Fibroblast of skin of back (primary cell): ENCODE data around the gene CALML5.
A peak's percentile ranks its signal among the peaks of the same experiment; 100 is the strongest.
"Not testable (repeated sequence)": the region's sequence is repeated elsewhere in the genome, so short reads cannot be mapped to it uniquely, and the experiment has no call there.

Experiments
- DNase-seq: peaks from one replicate; pipeline ENCODE4 v3.0.0-alpha.2; 2013

The CALML5 gene

DNA sequence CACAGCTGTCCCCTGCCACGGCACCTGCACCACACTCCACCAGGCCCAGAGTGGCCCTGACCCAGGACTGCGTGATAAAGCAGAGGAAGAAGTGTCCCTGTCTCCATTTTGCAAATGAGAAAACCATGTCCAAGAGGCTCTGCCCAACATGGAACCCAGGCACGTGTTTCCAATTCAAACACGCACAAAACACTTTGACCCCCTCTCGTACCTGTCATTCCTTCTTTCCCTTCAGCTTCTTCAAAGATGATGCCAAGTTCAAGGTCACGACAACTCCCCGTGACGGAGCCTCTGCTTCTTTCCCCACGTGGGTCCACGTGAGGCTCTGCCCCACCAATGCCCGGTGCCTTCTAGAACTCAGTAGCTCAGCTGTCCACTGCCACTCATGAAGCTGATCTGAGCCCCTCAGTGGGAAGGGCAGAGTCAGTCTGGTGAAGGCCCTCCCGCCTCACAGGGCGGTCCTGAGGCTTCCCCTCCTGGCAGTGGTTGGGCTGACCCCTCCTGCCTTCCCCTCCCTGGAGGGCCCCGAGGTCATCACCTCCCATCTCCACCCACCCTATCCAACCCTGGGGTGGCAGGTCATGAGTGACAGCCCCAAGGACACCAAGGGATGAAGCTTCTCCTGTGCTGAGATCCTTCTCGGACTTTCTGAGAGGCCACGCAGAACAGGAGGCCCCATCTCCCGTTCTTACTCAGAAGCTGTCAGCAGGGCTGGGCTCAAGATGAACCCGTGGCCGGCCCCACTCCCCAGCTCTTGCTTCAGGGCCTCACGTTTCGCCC is 19.0 kb downstream of the CALML5 start:
- DNase-seq: no peak

DNA sequence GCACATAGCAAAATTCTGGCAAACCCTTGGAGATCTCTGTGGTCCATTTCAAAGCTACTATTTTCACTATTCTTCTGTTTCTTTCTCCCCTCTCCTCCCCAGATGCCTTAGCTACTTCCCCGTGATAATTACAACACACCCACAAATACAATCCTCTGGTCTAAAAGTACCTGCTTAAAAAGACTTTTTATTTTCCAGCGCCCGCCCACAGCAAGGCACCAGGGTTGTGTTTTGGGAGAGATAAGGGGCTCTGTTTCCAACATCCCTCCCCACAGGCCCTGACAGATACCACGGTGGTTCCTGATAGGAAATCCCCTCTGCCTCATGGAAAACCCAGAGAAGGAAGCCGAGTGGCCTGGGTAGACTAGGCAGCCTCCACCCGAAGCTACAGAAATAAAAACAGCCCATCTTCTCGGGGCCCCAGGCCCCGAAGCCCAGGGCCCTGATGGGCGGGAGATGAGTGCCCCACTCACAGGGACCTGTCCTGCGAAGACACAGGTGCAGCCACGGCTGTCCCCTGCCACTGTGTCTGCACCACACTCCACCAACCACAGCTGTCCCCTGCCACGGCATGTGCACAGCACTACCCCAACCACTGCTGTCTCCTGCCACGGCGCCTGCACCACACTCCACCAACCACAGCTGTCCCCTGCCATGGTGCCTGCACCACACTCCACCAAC is 19.7 kb downstream of the CALML5 start:
- no peak for DNase-seq

DNA sequence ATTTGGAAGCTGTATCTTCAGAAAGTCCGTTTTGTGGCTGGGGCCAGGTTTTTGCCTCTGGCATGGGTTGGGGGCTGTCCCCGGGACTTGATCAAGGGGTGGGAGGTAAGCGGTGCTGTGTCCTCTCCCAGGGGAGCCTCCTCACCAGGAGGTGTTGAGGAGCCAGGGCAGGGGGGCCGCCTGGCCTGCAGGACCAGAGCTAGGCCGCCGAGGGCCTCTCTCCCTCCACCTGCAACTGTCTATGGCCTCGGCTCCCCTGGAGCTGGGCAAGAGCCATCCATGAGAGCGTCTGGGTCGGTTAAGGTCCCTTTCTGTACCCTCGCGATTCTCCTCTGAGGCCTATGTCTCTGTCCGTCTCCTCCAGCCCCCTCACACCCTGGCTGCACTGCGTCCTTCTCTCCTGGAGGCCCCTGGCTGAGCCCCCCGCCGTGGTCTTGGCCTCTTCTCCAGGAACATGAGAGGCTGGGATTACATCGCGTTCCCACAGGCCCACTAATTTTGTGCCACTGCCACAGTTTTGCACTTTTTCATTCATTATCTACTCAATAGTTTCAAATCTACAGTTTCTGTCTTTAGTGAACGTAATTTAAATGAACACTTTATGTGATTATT is 20.6 kb downstream of the CALML5 start:
- DNase-seq: no peak

DNA sequence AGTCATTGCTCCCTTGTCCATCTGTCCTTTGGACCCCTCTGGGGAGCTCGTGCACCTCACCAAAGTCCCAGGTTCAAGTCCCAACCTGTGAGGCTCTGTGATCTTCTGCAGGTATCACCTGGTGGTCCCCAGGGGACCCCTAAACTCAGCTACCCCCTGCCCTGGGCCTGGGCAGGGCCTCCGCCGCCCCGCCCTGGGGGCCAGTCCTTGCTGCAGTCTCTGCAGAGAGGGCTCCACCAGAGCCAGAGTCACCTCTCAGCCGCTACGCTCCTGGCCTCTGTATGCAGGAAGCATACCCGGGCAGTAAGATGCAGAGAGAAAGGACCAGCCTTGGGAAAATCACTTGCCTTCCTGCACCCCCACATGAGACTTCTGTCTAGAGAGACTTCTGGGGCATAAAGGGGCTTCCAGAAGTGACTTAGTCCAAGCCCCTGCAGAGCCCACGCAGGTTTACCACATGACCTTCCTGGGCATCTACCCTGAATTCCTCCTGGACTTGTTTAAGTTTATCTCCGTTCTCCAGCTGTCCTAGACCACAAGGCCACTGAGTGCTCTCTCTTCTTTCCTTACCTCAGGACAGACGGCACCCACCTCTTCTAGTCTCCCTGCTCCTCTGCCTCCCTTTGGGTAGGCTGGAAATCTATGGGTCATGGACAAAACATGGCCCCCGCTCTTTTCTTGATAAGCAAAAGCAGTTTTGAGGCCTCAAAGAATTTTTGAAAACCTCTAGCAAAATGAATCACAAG is 21.2 kb downstream of the CALML5 start:
- DNase-seq: no peak

DNA sequence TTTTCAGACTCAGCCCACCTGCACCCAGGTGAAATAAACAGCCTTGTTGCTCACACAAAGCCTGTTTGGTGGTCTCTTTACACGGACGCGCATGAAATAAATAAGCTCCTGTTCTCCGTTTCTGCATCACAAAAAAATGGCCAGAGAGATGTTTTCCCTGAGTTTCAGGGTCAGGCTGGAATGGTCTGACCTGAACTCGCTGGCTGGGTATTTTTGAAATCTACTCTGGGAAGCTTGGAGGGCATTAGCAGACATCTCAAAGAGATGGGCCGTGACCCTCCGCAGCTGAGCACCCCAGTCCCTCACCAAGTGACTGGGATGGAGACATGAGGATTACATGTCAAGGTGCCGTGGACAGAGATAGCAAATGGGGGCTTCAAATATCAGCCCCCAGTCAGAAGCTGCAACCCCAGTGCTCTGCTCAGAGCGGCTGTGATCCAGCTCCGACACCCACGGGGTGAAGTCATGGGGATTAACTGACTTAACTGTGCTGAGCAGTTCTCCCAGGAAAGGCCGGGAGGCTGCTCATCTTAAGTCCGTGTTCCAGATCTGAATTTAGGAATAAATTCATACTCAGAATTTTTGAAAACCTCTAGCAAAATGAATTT is 22.3 kb downstream of the CALML5 start:
- no peak for DNase-seq

DNA sequence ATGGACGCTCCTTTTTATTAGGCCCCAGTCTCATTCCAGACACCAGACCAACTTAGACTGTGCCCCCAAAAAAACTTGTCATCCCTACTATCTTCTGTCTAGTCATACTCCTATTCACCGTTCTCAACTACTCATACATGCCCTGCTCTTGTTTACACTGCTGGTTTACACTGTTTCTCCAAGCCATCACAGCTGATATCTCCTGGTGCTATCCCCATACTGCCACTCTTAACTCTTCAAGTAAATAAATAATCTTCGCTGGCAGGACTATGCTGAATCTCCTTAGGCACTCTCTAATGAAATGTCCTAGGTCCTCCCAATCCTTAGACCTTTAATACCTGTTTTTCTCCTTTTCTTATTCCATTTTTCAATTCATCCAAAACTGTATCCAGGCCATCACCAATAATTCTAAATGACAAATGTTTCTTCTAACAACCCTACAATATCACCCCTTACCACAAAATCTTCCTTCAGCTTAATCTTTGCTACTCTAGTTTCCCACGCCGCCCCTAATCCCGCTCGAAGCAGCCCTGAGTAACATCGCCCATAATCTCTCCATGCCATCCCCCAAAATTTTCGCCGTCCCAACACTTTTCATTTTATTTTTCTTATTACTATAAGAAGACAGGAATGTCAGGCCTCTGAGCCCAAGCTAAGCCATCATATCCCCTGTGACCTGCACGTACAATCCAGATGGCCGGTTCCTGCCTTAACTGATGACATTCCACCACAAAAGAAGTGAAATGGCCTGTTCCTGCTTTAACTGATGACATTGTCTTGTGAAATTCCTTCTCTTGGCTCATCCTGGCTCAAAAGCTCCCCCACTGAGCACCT is 23.2 kb downstream of the CALML5 start:
- not testable (repeated sequence) for DNase-seq

DNA sequence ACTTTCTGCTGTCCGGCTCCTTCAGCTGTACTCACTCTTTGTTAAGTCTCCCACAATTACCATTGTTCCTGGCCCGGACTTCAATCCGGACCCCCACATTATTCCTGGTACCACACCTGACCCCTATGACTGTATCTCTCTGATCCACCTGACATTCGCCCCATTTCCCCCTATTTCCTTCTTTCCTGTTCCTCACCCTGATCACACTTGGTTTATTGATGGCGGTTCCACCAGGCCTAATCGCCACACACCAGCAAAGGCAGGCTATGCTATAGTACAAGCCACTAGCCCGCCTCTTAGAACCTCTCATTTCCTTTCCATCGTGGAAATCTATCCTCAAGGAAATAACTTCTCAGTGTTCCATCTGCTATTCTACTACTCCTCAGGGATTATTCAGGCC is 24.3 kb downstream of the CALML5 start:
- not testable (repeated sequence) for DNase-seq

DNA sequence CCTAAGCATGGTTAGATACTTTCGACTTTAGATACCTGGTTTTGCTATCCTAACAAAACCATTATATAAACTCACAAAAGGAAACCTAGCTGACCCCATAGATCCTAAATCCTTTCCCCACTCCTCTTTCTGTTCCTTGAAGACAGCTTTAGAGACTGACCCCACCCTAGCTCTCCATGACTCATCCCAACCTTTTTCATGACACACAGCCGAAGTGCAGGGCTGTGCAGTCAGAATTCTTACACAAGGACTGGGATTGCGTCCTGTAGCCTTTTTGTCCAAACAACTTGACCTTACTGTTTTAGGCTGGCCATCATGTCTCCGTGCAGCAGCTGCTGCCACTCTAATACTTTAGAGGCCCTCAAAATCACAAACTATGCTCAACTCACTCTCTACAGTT is 24.7 kb downstream of the CALML5 start:
- DNase-seq: peak; percentile 19

DNA sequence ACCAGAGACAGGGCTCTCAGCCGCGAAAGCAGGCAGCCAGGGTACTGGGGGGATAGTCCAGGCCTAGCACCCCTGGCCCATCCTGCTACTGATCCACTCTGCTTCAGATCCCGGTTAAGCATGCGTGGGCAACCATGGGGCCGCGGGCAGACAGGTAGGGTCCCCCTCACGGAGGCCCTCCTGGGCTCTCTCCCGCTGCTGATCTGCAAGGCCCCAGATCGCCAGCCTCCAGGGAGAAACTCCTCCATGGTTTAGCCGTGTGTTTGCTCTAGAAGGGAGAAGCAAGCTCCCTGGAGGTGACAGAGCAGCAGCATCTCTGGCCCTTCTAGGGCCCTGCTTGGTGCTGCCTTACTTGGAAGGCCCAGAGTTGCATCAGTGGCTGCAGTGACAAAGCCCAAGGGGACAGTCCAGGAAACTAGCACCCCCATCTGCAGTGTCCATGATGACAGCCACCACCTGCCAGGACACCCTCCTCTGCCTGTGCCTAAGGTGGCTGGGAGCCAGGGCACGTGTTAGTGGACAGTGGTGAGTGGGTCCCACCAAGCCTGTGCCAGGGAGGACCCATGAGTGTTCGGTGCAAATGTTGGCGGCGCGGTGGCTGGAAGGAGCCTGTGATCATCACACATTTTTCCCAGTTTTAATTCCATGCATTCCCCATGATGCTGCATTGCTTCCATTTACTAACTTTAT is 29.2 kb downstream of the CALML5 start:
- no peak for DNase-seq

DNA sequence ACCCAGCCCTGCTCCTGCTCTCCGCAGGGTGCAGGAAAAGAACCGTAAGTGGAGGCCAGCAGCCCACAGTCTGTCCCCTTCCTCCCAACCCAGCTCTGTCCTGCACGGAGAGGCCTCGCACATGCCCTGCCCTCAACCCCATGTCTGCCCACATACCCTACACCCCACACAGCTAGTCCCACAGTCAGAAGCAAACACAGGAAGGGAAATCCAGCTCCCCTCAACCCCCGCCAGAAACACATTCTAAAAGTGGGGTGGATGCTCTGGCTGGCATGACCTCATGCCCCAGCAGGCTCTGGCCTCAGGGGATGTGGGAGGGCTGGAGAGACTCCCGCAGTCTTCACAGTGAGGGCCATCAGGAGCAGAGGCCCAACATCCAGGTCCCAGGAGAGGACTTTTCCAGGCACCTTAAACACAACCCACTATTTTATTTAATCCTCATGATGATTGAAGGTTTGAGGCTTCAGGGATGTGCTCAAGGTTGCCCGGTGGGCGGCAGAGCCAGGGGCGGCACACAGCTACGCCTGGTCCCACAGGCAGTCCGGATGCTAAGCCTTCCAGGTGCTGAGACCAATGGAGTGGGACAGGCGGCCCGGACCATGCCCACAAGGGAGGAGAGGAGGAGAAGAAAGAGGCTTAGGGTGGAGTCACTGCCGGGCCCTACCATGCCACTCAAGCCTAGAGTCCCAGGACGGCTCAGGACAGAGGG is 29.9 kb downstream of the CALML5 start:
- DNase-seq: no peak

DNA sequence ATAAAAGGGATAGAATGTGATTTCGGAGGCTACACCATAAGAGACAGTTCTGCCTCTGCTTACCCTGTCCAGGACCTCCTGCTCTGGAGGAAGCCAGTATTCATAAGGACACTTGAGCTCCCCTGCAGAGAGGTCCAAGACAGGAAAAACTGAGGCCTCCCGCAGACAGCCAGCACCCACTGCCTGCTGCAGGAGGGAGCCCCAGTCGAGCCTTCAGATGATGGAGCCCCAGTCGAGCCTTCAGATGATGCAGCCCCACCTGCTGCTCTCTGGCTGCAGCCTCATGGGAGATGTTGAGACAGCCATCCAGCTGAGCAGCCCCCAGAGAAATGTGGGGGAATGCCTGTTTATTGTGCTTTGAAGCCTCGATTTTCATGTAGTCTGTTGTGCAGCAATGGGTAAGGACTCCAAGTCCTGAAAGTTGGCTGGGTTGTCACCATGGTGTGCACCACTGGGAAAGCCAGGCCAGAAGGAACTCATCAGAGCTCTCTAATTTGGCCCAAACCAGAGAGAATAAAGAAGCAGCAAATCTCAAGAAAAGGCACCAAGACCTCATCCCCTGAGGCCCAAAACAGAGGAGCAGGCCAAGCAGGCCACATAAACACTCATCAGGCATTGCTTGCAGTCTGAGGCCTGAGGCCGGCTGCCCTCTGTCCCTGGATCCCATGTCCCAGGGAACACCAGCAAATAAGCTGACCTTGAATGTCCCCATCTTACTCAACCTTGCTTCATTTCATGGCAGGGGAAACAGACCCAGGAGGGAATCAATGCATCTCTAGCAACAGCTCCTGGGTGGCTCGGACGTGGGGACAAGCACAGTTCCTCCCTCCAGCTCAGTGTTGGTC is 30.9 kb downstream of the CALML5 start:
- no peak for DNase-seq

DNA sequence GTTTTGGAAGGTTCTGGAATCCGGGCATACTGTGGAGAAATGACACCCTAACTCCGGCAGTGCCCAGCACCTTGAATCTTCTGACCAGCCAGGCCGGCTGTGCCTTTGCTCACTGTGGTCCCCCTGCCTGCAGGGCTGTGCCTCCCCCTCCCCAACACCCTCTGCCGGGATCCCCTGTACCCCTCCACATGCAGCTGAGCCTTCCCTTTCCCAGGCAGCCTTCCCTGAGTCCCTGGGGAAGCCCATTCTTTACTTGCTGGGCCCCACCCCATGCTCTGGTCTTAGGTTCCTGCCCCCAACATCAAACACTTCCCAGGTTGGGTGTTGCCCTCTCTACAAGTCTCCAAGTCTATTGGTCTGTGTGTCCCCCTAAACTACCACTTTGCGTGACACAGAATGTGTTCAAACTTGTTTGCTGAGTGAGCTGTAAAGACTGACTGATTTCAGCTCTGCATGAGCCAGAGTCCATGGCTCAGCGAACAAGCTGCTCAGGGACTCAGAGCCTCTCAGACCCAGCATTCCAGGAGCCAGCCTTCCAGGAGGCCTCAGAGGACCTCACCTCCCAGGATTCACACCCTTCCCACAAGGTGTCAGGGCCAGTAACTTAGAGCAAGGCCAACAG is 31.6 kb downstream of the CALML5 start:
- no peak for DNase-seq

DNA sequence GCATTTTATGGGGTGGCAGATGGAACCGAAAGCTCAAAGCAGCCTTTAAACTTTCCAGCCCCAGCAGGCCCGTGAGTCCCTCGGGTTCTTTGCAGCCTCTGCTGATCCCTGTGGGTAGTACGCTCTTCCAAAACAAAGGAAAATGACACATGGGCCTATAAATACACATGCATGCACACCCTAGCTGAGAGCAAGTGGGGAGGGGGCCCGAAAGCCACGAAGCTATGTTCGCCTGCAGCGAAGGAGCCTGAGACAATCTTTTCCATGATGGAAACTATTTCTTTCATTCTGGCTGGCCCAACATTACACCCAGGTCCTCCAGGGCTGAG is 32.2 kb downstream of the CALML5 start:
- no peak for DNase-seq

DNA sequence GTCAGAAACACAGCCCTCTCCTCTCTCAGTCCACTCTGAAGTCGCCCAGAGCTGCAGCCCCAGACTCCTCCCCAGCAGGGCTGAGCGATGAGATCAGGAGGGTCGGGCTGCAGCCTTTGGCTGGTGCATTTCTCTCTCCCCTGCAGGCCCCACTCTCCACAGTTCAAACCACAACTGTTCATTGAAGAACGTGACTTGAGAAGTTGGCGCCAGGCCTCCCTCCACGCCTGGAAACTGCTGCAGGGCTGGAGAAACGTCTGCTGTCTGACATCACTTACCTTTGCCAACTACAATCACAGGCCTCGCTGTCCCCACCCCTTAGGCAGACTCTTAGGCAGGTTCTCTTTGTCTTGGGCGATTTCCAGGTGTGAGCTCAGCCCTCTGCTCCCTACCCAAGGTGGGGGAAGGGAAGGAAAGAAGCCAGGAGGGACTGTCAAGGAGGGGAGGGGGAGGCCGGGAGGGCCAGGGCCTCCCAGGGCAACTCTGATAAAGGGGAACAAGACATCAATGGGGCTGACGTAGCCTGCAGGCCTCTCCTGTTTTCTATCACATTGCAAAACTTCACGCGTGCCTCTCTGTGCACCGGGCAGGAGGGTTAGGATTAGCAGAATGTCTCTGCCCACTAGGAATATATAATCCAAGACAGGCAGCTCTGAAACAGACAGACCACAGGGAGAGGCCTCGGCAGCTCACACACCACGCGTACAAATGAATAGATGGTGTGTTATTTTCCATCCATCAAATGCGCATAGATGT is 32.7 kb downstream of the CALML5 start:
- DNase-seq: peak; percentile 54

DNA sequence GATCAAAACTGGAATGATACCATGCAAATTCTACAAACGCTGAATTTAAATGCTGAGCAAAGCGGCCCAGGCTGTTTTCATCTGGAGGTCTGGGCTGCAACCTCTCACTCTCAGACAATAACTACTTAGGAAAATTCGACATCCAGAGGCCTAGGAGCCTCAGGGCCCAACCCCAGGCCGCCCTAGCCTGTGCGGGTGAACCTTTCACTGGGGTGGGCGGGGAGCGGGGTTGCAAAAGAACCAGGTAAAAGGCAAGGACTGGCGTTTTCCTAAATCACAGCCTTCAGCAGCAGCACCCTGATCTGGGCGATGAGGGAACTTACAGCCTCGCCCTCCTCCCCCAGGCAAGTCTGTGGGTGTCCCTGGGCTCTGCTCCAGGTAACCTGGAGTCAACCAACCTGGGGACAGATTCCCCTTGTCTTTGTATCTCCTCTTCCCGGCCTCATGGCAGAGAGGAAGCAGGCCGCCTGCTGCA is 33.4 kb downstream of the CALML5 start:
- no peak for DNase-seq

DNA sequence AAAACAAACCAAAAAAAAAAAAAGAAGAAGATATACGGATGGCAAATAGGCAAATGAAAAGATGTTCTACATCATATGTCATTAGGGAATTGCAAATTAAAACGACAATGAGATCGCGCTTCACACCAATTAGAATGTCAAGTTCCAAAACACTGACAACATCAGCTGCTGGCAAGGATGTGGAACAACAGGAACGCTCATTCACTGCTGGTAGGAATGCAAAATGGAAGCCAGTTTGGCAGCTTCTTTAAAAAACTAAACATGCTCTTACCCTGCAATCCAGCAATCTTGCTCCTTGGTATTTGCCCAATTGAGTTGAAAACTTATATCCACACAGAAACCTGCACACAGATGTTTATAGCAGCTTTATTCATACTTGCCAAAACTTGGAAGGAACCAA is 34.8 kb downstream of the CALML5 start:
- no peak for DNase-seq

DNA sequence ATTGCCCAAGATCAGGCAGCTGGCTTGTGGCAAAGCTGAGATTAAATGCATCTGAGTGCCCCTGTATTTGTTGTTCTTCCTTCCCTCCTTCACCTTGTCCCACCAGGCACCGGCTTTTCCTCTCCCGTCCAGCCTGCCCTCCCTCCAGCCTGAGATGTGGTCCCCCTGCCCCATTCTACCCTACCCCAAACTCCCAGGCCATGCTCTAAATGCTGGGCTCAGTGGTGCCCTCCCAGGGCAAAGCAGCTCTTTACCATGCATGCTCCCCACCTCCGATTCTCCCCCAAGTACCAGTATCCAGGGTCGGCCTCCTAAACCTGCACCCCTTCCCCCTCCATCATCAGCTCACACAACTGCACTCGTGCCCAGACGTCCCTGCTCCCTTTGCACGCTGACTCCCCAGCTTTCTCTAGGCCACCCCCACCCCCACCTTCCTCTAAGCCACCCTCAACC is 36.5 kb downstream of the CALML5 start:
- DNase-seq: no peak
